ENCODE measurements around the gene PTBP2.

DNA sequence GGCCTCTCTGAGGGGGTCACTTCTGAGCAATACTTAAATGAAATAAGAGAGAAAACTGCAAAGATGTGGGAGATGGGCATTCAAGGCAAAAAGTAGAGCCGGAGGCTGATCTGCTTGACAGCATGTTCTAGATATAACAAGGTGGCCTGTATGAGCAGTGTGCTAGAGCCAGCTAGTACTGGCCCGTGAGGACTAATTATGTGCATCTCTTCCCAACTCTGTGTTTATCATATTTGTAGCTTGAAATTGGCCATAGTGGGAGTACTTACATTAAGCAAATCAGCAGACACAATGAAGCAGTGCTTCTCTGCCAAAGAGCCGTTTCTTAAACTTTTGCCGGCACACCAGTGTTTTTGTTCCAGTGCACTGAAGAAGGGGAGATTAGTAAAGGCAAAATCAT is 13.1 kb upstream of the PTBP2 start:
- TF ChIP-seq, protein P1, sequence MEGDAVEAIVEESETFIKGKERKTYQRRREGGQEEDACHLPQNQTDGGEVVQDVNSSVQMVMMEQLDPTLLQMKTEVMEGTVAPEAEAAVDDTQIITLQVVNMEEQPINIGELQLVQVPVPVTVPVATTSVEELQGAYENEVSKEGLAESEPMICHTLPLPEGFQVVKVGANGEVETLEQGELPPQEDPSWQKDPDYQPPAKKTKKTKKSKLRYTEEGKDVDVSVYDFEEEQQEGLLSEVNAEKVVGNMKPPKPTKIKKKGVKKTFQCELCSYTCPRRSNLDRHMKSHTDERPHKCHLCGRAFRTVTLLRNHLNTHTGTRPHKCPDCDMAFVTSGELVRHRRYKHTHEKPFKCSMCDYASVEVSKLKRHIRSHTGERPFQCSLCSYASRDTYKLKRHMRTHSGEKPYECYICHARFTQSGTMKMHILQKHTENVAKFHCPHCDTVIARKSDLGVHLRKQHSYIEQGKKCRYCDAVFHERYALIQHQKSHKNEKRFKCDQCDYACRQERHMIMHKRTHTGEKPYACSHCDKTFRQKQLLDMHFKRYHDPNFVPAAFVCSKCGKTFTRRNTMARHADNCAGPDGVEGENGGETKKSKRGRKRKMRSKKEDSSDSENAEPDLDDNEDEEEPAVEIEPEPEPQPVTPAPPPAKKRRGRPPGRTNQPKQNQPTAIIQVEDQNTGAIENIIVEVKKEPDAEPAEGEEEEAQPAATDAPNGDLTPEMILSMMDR (conservative IDR thresholded peaks at IDR 0.05; ENCODE audit: low read depth, low read length) = no peak
- TF ChIP-seq EZH2 (IDR thresholded peaks at IDR 0.05; ENCODE audit: borderline replicate concordance, low read depth, low read length, poor library complexity, severe bottlenecking) = no peak
